UCSD-AML1 (cell line): ENCODE measurements around the gene ARHGAP44.

Source experiments
- DNase-seq: peaks from one replicate; lab custom pipeline; 2025; ENCODE audit not compliant: unreplicated experiment; lab: John Stamatoyannopoulos, UW

The ARHGAP44 gene

GRCh38 chr17:12789481-12790248 is at the start of gene ARHGAP44:
TSS of gene ARHGAP44 (plus strand) at chr17:12789498. CDS start at chr17:12789839, 341 bp downstream.
- DNase-seq: peak; percentile 40

DNA sequence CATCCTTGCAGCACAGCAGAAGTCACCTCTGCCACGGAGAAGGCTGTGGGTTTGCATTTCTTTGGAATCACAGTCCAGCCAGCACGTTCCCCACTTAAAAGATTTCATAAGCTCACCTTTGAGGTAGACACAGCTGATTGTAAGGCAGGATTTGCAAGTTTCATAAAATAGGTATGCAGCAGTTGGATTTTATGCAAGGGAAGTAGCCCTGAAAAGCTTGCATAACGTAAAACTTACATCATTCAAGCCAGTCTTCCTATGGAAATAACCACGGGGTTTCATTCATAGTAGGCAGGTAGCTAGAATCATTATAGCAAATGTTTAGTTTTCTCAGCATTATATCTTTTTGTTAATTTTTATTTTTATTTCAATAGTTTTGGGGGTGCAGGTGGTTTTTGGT is 49.8 kb upstream of the ARHGAP44 start:
- no peak for DNase-seq

GRCh38 chr17:12743046-12743445 is 46.3 kb upstream of the ARHGAP44 start:
- no peak for DNase-seq

GRCh38 chr17:12744298-12744697 is 45.0 kb upstream of the ARHGAP44 start:
- no peak for DNase-seq

- no peak for DNase-seq
These were observed 44.5 kb upstream of the ARHGAP44 start for GRCh38 chr17:12744786-12745185.

DNA sequence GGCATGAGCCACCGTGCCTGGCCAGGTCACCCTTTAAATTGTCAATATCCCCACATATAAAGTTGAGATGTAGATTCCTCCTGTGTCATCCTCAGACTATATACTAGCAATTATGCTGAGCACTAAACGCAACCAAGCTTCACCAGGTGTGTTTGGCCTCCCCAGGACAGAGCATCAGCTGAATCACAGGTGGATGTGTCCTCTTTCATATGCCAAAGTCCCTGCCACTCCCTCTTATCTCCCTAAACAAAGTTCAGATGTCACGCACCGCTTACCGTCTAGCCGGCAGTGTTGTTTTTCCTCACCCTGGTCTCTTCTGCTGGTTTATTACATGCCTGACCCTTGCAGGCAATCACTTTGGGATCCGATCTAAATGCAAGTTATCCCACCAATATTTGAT is 43.8 kb upstream of the ARHGAP44 start:
- DNase-seq: no peak

GRCh38 chr17:12756786-12757185 is 32.5 kb upstream of the ARHGAP44 start:
- DNase-seq: no peak

DNA sequence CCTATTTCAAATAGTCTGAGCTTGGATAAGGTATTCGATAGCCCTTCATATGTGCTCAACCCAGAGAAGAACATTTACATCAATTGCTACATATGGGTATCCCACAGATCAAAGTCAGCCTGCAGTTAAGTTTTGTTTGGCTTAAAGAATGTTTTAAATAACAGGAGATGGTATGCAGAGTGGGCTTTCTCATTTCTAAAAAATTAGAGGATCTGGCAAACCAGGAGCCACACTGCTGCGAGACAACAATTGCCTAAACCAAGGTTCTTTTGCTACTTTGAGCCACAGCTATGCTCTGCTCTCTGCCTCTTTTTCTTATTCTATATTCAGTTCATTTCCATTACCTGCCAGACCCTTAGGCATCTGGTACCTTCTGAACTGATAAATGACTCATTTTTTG is 30.2 kb upstream of the ARHGAP44 start:
- DNase-seq: no peak

- no peak for DNase-seq
These were observed 23.8 kb upstream of the ARHGAP44 start for GRCh38 chr17:12765548-12765947.

GRCh38 chr17:12768255-12768654 is 21.0 kb upstream of the ARHGAP44 start:
- DNase-seq: no peak

DNA sequence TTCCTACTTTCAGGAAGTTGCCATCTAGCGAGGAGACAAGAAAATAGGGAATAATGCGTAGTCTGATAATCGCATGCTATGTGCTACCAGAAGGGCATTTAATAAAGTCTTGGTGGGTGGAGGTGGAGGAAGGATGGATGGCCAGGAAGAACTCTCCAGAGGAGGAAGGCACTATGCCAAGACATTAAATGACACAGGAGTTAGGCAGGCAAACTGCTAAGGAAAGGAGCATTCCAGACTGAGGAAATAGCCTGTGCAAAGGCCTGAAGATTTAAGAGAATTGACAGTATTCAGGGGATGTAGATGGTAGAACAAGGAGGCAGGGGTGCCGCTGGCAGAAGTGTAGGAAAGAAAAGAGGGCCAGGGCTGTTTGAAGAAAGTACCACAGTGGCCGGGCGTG is 19.3 kb upstream of the ARHGAP44 start:
- no peak for DNase-seq

- DNase-seq: no peak
These were observed 16.1 kb upstream of the ARHGAP44 start for GRCh38 chr17:12773153-12773552.

DNA sequence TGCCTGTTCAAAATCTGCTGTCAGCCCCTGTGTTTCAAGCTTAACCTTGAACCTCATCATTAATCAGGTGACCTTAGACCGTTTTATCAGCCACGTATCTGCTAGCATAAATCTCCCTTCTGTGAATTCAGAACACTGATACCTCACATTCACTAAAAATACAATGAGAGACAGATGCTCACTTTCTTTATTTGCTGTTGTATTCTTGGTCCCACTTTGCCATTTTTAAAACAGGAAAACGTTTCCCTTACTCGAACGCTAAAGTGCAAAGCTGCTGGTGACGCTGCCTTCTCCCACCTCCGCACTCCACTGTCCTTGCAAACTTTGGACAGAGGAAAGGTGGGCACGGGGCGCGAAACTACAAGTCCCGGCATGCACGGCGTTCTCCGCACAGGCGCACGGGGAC is 220 bp upstream of the ARHGAP44 start:
- DNase-seq: no peak

- DNase-seq: no peak
These were observed 1.2 kb downstream of the ARHGAP44 start for GRCh38 chr17:12790249-12791106.

DNA sequence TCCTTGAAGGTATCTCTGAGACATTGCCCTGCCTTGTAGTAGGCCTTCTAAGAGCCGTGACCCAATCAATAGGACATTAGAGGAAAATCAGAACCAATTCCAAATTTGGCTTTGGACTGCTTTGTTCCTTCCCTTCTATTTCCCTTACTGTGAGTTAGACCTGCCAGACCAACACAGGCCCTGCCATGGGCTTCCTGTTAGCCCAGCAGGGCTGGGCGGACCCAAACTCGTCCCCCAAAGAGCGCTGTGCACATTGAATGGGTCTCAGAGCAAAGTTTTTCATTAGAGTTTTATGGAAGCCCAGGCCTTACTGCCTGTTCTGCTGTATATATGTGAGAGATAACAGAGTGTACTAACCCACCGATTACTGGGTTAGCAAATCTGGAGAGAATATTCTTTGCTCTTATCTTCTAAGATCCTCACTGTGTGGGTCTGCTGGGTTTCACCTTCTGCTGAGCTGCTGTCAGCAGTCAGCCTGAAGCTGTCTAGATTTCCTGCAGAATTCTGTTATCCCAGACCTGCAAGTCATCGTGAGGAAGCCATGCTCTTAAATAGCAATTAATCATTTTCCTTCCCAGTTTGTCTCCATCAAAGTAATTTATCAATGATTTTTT is 5.7 kb downstream of the ARHGAP44 start:
- DNase-seq: no peak

GRCh38 chr17:12800855-12801365 is 11.6 kb downstream of the ARHGAP44 start:
- no peak for DNase-seq

- DNase-seq: no peak
These were observed 17.3 kb downstream of the ARHGAP44 start for GRCh38 chr17:12806630-12807029.

- no peak for DNase-seq
These were observed 19.4 kb downstream of the ARHGAP44 start for GRCh38 chr17:12808723-12809122.

GRCh38 chr17:12812877-12813276 is 23.6 kb downstream of the ARHGAP44 start:
- DNase-seq: no peak

DNA sequence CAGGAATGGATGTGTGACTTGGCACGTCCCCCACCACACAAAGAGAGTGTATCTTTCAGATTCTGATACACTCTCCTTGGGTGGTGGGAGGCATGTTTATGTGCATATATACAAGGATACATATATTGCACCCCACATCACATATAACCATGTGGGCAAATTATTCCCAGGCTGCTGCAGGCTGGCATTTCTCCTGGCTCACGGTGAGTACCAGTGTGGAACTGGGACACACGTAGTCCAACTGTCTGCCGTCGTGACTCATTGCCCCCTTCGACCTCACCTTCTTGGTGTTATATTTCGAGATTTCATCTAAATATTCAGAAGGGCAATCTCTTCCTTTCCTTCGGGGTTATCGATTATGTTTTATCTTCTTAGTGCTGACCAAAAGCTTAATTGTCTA is 24.4 kb downstream of the ARHGAP44 start:
- DNase-seq: no peak

GRCh38 chr17:12814718-12815117 is 25.4 kb downstream of the ARHGAP44 start:
- no peak for DNase-seq
